Suprapubic skin (tissue), 3 donors: ENCODE results near the gene CNDP1.

ENCODE experiments used
- CTCF ChIP-seq, 2 donors: fragments of 200-600 bp in 1 of 2; fragments of 450-650 bp in 1 of 2; sonication (generic) in 1 of 2; IDR thresholded peaks; one replicate each; pipeline ENCODE4 v1.5.1; 2016 to 2019; ENCODE audit warnings: antibody characterized with exemption in 2 of 2, mild to moderate bottlenecking in 1 of 2, moderate library complexity in 1 of 2
- EP300 ChIP-seq: sonication (generic); formaldehyde crosslinking; IDR thresholded peaks from one replicate; pipeline ENCODE4 v1.6.1; 2017; ENCODE audit warnings: antibody characterized with exemption

- no peak for TF ChIP-seq EP300
- no peak for TF ChIP-seq CTCF (IDR thresholded peaks at IDR 0.05)
These were observed 45.9 kb upstream of the CNDP1 start for GRCh38 chr18:74488354-74488753.
